Prostate gland (tissue), 2 donors: ENCODE data around the gene SAYSD1. TPM values are rescaled to one million over a fixed set of nuclear protein-coding genes. Genes with fewer than 3 reads are reported as not detected.
A peak's percentile ranks its signal among the peaks of the same experiment; 100 is the strongest.
"Not testable (repeated sequence)": the region's sequence is repeated elsewhere in the genome, so short reads cannot be mapped to it uniquely, and the experiment has no call there.

ENCODE experiments used
- DNase-seq: peaks from one replicate; pipeline ENCODE4 v3.0.0-alpha.2; 2019; ENCODE audit warnings: low spot score
- H3K27ac ChIP-seq, 2 donors: fragments of 200-600 bp; sonication (generic); 2 replicates each; pipeline ENCODE4 v1.5.1; 2017 to 2019
- H3K27me3 ChIP-seq: fragments of 200-600 bp; sonication (generic); replicated peaks from 2 replicates; pipeline ENCODE4 v1.5.1; 2019; ENCODE audit not compliant: insufficient read depth
- H3K36me3 ChIP-seq, 2 donors: fragments of 200-600 bp; sonication (generic); 1 replicate in 1 of 2; 2 replicates in 1 of 2; pipeline versions ENCODE4 v1.5.1 to v1.8.1; 2017 to 2019
- H3K4me1 ChIP-seq: fragments of 200-600 bp; sonication (generic); replicated peaks from 2 replicates; pipeline ENCODE4 v1.5.1; 2019
- H3K4me3 ChIP-seq, 2 donors: fragments of 200-600 bp; sonication (generic); 2 replicates each; pipeline ENCODE4 v1.5.1; 2017 to 2019
- H3K9me3 ChIP-seq: fragments of 200-600 bp; sonication (generic); 2 replicates; pipeline ENCODE4 v1.5.1; 2017
- POLR2A ChIP-seq: fragments of 450-650 bp; IDR thresholded peaks from one replicate; pipeline ENCODE4 v1.6.1; 2016; ENCODE audit warnings: antibody characterized with exemption, mild to moderate bottlenecking
- POLR2AphosphoS5 ChIP-seq: sonication (generic); formaldehyde crosslinking; IDR thresholded peaks from one replicate; pipeline ENCODE4 v1.6.1; 2017; ENCODE audit warnings: antibody characterized with exemption
- WGBS: methylation state at CpG from one replicate; pipeline ENCODE4 v1.1.5; 2018; 5-methylcytosine and 5-hydroxymethylcytosine counted together
- intact Hi-C: fragments of 100-400 bp; cut with DNase I; formaldehyde crosslinking; loops from one replicate; pipeline ENCODE4 v1.14.2; 2022
- total RNA-seq, 2 donors: library from RNA; depleted of rRNA; stranded (reverse); fragments of >200 nt; gene quantifications; one replicate each; pipeline ENCODE4 v1.1.0, GENCODE V29; 2016
- TF ChIP-seq, protein P1 (sequence below), 4 experiments: fragments of 200-600 bp in 2 of 4; fragments of 450-650 bp in 2 of 4; sonication (generic) in 2 of 4; IDR thresholded peaks; 1 replicate in 3 of 4; 2 replicates in 1 of 4; pipeline ENCODE4 v1.5.1; 2016 to 2019; ENCODE audit warnings: antibody characterized with exemption in 4 of 4, mild to moderate bottlenecking in 2 of 4, moderate library complexity in 2 of 4

The SAYSD1 gene
- total RNA-seq, 2 donors from 2014 or later, result 23.8 to 25.4 TPM

DNA sequence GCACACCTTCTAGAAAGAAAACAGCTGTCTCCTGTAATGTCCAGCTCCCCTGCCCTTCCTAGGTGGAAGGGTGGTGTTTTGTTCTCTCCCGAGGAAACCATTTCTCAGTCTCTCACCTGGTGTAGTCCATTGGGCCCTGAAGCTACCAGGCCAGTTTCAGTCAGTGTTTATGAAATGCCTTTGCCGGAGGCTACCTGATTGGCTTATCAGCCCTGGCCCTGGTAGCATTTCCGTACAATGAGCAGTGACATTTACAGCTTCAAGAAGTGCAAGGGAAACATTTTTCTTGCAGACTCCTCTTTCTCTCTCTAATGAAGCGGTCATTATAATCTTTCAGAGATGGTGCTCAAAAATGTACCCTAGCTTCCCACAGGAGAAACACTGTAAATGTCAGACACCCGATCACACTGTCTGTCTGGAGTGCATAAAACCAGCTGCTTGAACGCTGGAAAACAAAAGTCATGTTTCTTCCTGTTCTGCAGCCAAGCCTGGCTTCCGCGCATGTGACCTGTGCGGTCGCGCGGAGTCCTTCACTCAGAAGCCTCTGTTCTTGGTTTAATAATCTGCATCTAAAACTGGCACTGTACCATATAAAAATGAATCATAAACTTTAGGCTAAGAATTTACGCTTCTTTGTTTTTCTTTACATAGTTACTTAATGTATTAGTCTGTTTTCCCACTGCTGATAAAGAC, 28.4 kb upstream of the SAYSD1 start:
- 15% methylated on average over 13 of the region's 13 CpGs for WGBS
- Histone ChIP-seq H3K27me3 (no peaks in the 10 kb centered on the region), H3K4me3 (no peak overlapping the region), H3K36me3 (no peaks in the 10 kb centered on the region), H3K9me3 (no peaks in the 10 kb centered on the region), H3K27ac (peak overlapping the region in 1 of 2 donors; percentile 2), H3K4me1 (no peaks in the 10 kb centered on the region)
- TF ChIP-seq POLR2AphosphoS5 (peak; percentile 42), POLR2A (no peak)
- TF ChIP-seq, protein P1, sequence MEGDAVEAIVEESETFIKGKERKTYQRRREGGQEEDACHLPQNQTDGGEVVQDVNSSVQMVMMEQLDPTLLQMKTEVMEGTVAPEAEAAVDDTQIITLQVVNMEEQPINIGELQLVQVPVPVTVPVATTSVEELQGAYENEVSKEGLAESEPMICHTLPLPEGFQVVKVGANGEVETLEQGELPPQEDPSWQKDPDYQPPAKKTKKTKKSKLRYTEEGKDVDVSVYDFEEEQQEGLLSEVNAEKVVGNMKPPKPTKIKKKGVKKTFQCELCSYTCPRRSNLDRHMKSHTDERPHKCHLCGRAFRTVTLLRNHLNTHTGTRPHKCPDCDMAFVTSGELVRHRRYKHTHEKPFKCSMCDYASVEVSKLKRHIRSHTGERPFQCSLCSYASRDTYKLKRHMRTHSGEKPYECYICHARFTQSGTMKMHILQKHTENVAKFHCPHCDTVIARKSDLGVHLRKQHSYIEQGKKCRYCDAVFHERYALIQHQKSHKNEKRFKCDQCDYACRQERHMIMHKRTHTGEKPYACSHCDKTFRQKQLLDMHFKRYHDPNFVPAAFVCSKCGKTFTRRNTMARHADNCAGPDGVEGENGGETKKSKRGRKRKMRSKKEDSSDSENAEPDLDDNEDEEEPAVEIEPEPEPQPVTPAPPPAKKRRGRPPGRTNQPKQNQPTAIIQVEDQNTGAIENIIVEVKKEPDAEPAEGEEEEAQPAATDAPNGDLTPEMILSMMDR (IDR thresholded peaks at IDR 0.05), result no peak
- intact Hi-C loops, result no loop called here
- peak; percentile 26 for DNase-seq

DNA sequence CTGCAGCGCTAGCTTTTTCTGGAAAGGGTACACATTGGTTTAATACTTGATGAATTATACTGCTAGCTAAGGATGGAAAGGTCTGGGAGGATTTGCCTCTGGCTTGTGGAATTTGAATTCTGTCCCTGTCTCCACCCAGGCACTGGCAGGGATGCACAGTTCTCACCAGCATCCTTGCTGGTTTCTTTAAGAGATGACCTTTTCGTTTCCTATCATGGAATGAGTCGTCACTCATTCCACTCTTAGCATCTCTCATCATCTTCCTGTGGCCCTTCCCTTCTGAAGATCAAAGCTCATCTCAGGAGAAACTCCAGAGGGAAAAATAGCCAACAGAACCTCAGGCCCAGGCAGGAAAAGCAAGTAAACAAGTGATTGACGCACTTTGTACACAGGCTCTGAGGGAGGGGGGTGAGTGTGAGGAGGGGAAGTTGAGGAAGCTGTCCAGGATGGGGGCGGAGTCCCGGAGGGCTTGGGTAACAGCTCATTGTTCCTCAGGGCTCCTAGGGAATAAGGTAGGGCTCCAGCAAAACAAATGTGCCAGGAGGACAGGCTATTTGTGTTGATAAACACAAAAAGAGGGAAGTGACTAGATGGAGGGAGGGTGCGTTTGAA, 25.7 kb upstream of the SAYSD1 start:
- 52% methylated on average over 7 of the region's 7 CpGs for WGBS
- no peaks in the 10 kb centered on the region for H3K9me3 ChIP-seq
- H3K4me3 ChIP-seq, result no peak overlapping the region
- no peak for DNase-seq
- intact Hi-C loops, result no loop called here
- TF ChIP-seq POLR2AphosphoS5 (no peak), POLR2A (no peak)
- TF ChIP-seq, protein P1 (IDR thresholded peaks at IDR 0.05), result no peak
- H3K36me3 ChIP-seq, result no peaks in the 10 kb centered on the region
- no peaks in the 10 kb centered on the region for H3K4me1 ChIP-seq
- no peaks in the 10 kb centered on the region for H3K27me3 ChIP-seq
- no peak overlapping the region for H3K27ac ChIP-seq

DNA sequence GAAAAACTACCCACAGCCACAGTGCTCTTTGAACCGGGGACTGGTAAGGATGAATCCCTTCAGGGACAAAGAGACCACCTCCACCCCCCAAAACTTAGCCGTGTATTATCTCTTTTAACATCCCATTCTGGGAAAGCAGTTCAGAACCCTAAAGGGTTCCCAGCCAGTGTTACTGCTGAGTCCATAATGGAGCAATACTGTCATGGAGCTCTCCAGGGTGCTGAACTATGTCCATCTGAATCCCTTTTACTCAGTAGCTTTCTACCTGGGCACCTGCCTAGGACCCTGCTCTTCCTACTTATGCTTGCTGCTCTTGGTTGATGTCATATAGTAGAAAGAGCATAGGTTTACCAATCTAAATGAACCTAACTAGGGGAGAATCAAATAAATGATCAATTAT, 22.3 kb upstream of the SAYSD1 start:
- no peak for TF ChIP-seq POLR2AphosphoS5
- TF ChIP-seq, protein P1 (IDR thresholded peaks at IDR 0.05), result no peak
- WGBS, result 33% methylated on average over 2 of the region's 2 CpGs
- intact Hi-C loops, result no loop called here

DNA sequence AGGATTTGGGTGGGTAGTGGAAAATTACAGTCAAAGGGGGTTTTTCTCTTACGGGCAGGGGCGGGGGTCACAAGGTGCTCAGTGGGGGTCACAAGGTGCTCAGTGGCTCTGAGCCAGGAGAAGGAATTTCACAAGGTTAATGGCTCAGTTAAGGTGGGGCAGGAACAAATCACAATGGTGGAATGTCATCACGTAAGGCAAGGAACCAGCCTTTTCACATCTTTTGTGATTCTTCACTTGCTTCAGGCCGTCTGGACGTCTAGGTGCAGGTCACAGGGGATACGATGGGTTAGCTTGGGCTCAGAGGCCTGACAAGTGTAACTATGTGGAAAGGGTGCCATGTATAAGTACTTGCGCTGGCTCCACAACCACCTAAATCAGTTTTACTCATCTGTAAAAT, 21.2 kb upstream of the SAYSD1 start:
- not testable (repeated sequence) for DNase-seq, H3K4me1 ChIP-seq
- 66% methylated on average over 7 of the region's 7 CpGs for WGBS

More for the DNA sequence above, 22.3 kb upstream of the SAYSD1 start:
- Histone ChIP-seq H3K4me3 (no peak overlapping the region), H3K4me1 (no peaks in the 10 kb centered on the region), H3K9me3 (no peaks in the 10 kb centered on the region), H3K27me3 (no peaks in the 10 kb centered on the region), H3K27ac (no peak overlapping the region), H3K36me3 (no peaks in the 10 kb centered on the region)
- no peak for DNase-seq

DNA sequence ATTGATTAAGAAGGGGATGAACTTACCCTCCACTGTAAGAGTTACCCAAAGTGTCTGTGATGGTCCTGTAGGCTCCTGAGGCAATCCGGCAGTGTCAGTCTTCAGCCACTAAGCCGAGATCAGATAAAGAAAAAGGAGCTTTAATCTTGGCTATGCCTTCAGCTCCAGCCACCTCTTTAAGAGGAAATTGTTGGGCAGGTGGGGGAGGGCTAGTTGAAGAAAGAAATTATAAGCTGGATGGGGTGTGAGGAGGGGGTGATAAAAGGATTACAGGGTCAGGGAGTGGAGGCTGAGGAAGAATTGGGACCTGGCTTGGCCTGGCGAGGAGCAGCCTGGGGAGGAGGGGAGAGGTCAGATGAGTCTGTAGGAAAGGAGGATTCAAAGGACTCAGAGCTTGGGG, 19.8 kb upstream of the SAYSD1 start:
- H3K27me3 ChIP-seq, H3K36me3 ChIP-seq, DNase-seq, H3K4me3 ChIP-seq, H3K27ac ChIP-seq, H3K4me1 ChIP-seq, H3K9me3 ChIP-seq, intact Hi-C loops: not testable (repeated sequence)
- 68% methylated on average over 3 of the region's 3 CpGs for WGBS

More for the DNA sequence above, 21.2 kb upstream of the SAYSD1 start:
- H3K9me3 ChIP-seq, intact Hi-C loops, H3K27me3 ChIP-seq, H3K27ac ChIP-seq, H3K36me3 ChIP-seq, H3K4me3 ChIP-seq: not testable (repeated sequence)

DNA sequence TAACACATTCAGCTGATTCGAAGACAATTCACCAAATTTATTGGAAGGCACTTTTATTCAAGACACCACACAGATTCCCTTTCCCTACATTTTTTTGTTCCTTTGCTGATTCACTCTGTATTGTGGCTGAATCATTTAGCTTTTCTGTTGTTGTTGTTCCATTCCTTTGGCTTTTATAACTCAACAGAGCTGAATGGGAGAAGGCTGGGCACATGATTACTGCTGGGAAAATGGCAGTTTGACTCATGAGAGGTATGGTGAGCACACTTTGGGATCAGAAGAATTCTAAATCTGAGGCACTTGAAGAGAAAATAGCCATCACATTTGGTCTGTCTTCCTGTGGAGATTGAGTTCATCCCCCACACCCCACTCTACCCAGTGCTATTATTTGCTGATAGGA, 15.7 kb upstream of the SAYSD1 start:
- Histone ChIP-seq H3K4me3 (no peak overlapping the region), H3K9me3 (no peaks in the 10 kb centered on the region), H3K27me3 (no peaks in the 10 kb centered on the region), H3K36me3 (no peaks in the 10 kb centered on the region), H3K27ac (no peak overlapping the region), H3K4me1 (no peaks in the 10 kb centered on the region)
- TF ChIP-seq, protein P1 (IDR thresholded peaks at IDR 0.05), result no peak
- no peak for TF ChIP-seq POLR2AphosphoS5
- no peak for TF ChIP-seq POLR2A
- 91% methylated on average over 1 of the region's 1 CpG for WGBS
- intact Hi-C loops, result no loop called here
- no peak for DNase-seq
